Measurements from ENCODE around the gene TBPL2.
"Not testable (repeated sequence)": the region's sequence is repeated elsewhere in the genome, so short reads cannot be mapped to it uniquely, and the experiment has no call there.

- not testable (repeated sequence) for TF ChIP-seq CTCF (IDR thresholded peaks at IDR 0.05; ENCODE audit: poor library complexity); EZH2 (IDR thresholded peaks at IDR 0.05; ENCODE audit: borderline replicate concordance); EZH2phosphoT487 (IDR thresholded peaks at IDR 0.05; ENCODE audit: low read depth, severe bottlenecking, unreplicated experiment)
Observed at GRCh38 chr14:55476448-55476847, 36.0 kb upstream of the TBPL2 start.
